Measurements from ENCODE around the gene TAF3.

TAF3 gene

GRCh38 chr10:8056871-8057331 lies 238.6 kb downstream of the TAF3 start:
- peaks cover 3% of the 10 kb centered on the region; the same call in 1 of the 2 replicates for H3K27me3 ChIP-seq (replicated peaks; ENCODE audit: insufficient read depth, low read length)
- H3K4me3 ChIP-seq (ENCODE audit: low read length): no peak overlapping the region
- no peaks in the 10 kb centered on the region for H3F3A ChIP-seq (ENCODE audit: insufficient read depth, low read length)
- no peak overlapping the region for H2AFZ ChIP-seq (ENCODE audit: low read length)
- no peak for DNase-seq
- H3K4me1 ChIP-seq (ENCODE audit: low read length): no peaks in the 10 kb centered on the region
- H3K4me2 ChIP-seq (ENCODE audit: low read depth, low read length): no peak overlapping the region
- H3K9me3 ChIP-seq (replicated peaks; ENCODE audit: insufficient read depth, low read length): no peaks in the 10 kb centered on the region
- no peaks in the 10 kb centered on the region for H3K9me2 ChIP-seq (replicated peaks; ENCODE audit: insufficient read depth, low read length)
- H3K79me2 ChIP-seq (ENCODE audit: low read length): no peaks in the 10 kb centered on the region
- no peaks in the 10 kb centered on the region for H3K36me3 ChIP-seq (replicated peaks; ENCODE audit: insufficient read depth, low read length)
- no peak overlapping the region for H3K27ac ChIP-seq (ENCODE audit: low read length)
- H4K20me1 ChIP-seq (ENCODE audit: insufficient read depth, low read length): no peaks in the 10 kb centered on the region
- TF ChIP-seq CTCF (IDR thresholded peaks at IDR 0.05; ENCODE audit: low read length) (no peak), EZH2 (optimal IDR thresholded peaks at IDR 0.05; ENCODE audit: low read depth, low read length) (no peak), EZH2phosphoT487 (IDR thresholded peaks at IDR 0.05; ENCODE audit: low read length) (no peak)
- no peak overlapping the region for H3K9ac ChIP-seq (ENCODE audit: low read length)

- no peaks in the 10 kb centered on the region for H3F3A ChIP-seq (ENCODE audit: insufficient read depth, low read length)
- no peaks in the 10 kb centered on the region for H3K27me3 ChIP-seq (replicated peaks; ENCODE audit: insufficient read depth, low read length)
- H3K79me2 ChIP-seq (ENCODE audit: low read length): no peaks in the 10 kb centered on the region
- H3K4me2 ChIP-seq (ENCODE audit: low read depth, low read length): no peak overlapping the region
- no peaks in the 10 kb centered on the region for H4K20me1 ChIP-seq (ENCODE audit: insufficient read depth, low read length)
- no peak for DNase-seq
- no peak for TF ChIP-seq EZH2 (optimal IDR thresholded peaks at IDR 0.05; ENCODE audit: low read depth, low read length)
- TF ChIP-seq CTCF (IDR thresholded peaks at IDR 0.05; ENCODE audit: low read length): no peak
- no peak for TF ChIP-seq EZH2phosphoT487 (IDR thresholded peaks at IDR 0.05; ENCODE audit: low read length)
- H3K27ac ChIP-seq (ENCODE audit: low read length): no peak overlapping the region
- no peaks in the 10 kb centered on the region for H3K9me3 ChIP-seq (replicated peaks; ENCODE audit: insufficient read depth, low read length)
- no peaks in the 10 kb centered on the region for H3K9me2 ChIP-seq (replicated peaks; ENCODE audit: insufficient read depth, low read length)
- no peaks in the 10 kb centered on the region for H3K4me1 ChIP-seq (ENCODE audit: low read length)
- H3K4me3 ChIP-seq (ENCODE audit: low read length): no peak overlapping the region
- H3K9ac ChIP-seq (ENCODE audit: low read length): no peak overlapping the region
- H3K36me3 ChIP-seq (replicated peaks; ENCODE audit: insufficient read depth, low read length): no peaks in the 10 kb centered on the region
- H2AFZ ChIP-seq (ENCODE audit: low read length): no peak overlapping the region
These were observed 239.4 kb downstream of the TAF3 start for GRCh38 chr10:8057636-8058273.

DNA sequence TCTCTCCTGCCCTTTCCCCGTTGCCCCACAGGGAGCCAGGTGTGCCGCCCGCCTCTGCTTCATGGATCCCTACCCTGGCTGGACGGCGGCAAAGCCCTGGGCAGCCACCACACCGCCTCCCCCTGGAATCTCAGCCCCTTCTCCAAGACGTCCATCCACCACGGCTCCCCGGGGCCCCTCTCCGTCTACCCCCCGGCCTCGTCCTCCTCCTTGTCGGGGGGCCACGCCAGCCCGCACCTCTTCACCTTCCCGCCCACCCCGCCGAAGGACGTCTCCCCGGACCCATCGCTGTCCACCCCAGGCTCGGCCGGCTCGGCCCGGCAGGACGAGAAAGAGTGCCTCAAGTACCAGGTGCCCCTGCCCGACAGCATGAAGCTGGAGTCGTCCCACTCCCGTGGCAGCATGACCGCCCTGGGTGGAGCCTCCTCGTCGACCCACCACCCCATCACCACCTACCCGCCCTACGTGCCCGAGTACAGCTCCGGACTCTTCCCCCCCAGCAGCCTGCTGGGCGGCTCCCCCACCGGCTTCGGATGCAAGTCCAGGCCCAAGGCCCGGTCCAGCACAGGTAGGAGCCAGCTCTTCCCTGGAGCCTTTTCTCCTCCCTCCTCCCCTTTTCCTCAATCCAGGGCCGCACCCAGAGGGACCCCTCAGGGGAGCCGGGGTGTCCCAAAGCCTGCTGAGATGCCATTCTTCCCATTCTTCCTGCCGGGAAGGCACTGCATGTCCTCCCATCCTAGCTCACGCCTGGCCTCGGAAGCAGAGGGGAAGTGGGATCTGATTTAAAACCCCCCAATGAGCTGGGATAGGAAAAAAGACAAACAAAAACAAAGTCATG lies 240.2 kb downstream of the TAF3 start:
- no peaks in the 10 kb centered on the region for H3K9me2 ChIP-seq (replicated peaks; ENCODE audit: insufficient read depth, low read length)
- H3F3A ChIP-seq (ENCODE audit: insufficient read depth, low read length): no peaks in the 10 kb centered on the region
- H2AFZ ChIP-seq (ENCODE audit: low read length): no peak overlapping the region
- no peak overlapping the region for H3K9ac ChIP-seq (ENCODE audit: low read length)
- no peak overlapping the region for H3K4me3 ChIP-seq (ENCODE audit: low read length)
- H3K9me3 ChIP-seq (replicated peaks; ENCODE audit: insufficient read depth, low read length): no peaks in the 10 kb centered on the region
- no peaks in the 10 kb centered on the region for H4K20me1 ChIP-seq (ENCODE audit: insufficient read depth, low read length)
- H3K4me1 ChIP-seq (ENCODE audit: low read length): no peaks in the 10 kb centered on the region
- H3K79me2 ChIP-seq (ENCODE audit: low read length): no peaks in the 10 kb centered on the region
- TF ChIP-seq EZH2 (optimal IDR thresholded peaks at IDR 0.05; ENCODE audit: low read depth, low read length): no peak
- H3K4me2 ChIP-seq (ENCODE audit: low read depth, low read length): no peak overlapping the region
- H3K27me3 ChIP-seq (replicated peaks; ENCODE audit: insufficient read depth, low read length): no peaks in the 10 kb centered on the region
- no peak overlapping the region for H3K27ac ChIP-seq (ENCODE audit: low read length)
- DNase-seq: no peak
- H3K36me3 ChIP-seq (replicated peaks; ENCODE audit: insufficient read depth, low read length): no peaks in the 10 kb centered on the region
